Naive thymus-derived CD4-positive, alpha-beta T cell (primary cell): ENCODE data around the gene WBP2NL. TPM values are rescaled to one million over a fixed set of nuclear protein-coding genes. Genes with fewer than 3 reads are reported as not detected.
A peak's percentile ranks its signal among the peaks of the same experiment; 100 is the strongest.

Experiments used
- ATAC-seq: fragments of 150-1000 bp; cut with Tn5 transposase; 2 replicates; pipeline ENCODE4 v1.10.0; 2021; ENCODE audit warnings: mild to moderate bottlenecking, moderate library complexity
- CTCF ChIA-PET: fragments of 350-600 bp; sonication (Branson Sonifier 250); formaldehyde crosslinking; loops from one replicate; lab custom pipeline; 2021; ENCODE audit warnings: antibody characterized with exemption; lab: Charles Lee
- POLR2A ChIA-PET: fragments of 350-600 bp; sonication (Branson Sonifier 250); formaldehyde crosslinking; loops from one replicate; lab custom pipeline; 2021; ENCODE audit warnings: antibody characterized with exemption, inconsistent platforms; lab: Charles Lee
- DNase-seq, 9 donors: peaks; one replicate each; pipeline versions ENCODE4 v3.0.0 to v3.0.0-alpha.2; 2020 to 2022; ENCODE audit warnings: mixed read lengths in 1 of 9
- H3K27ac ChIP-seq: one replicate; pipeline ENCODE4 v1.7.0; 2013; ENCODE audit warnings: mild to moderate bottlenecking, low read depth, low read length, moderate library complexity
- H3K27me3 ChIP-seq, 2 donors: one replicate each; pipeline ENCODE4 v1.7.0; 2013; ENCODE audit warnings: low read length in 2 of 2, mild to moderate bottlenecking in 2 of 2, moderate library complexity in 2 of 2; ENCODE audit not compliant: control insufficient read depth in 2 of 2, insufficient read depth in 2 of 2
- H3K36me3 ChIP-seq, 3 experiments: 1 replicate in 2 of 3; 2 replicates in 1 of 3; pipeline ENCODE4 v1.7.0; 2013; ENCODE audit warnings: low read length in 3 of 3, mild to moderate bottlenecking in 3 of 3, moderate library complexity in 1 of 3; ENCODE audit not compliant: insufficient read depth in 3 of 3, control insufficient read depth in 2 of 3
- H3K4me1 ChIP-seq, 2 donors: one replicate each; pipeline ENCODE4 v1.7.0; 2013; ENCODE audit warnings: low read length in 2 of 2, mild to moderate bottlenecking in 2 of 2, moderate library complexity in 1 of 2; ENCODE audit not compliant: control insufficient read depth in 2 of 2, insufficient read depth in 2 of 2
- H3K4me3 ChIP-seq: 2 replicates; pipeline ENCODE4 v1.7.0; 2013; ENCODE audit warnings: mild to moderate bottlenecking, low read length
- H3K9me3 ChIP-seq, 3 experiments: 1 replicate in 2 of 3; 2 replicates in 1 of 3; pipeline ENCODE4 v1.7.0; 2013; ENCODE audit warnings: low read length in 3 of 3; ENCODE audit not compliant: control insufficient read depth in 2 of 3
- H3K27ac Mint-ChIP-seq, 9 donors: one replicate each; pipeline ENCODE4 v1.8.0; 2020 to 2022; ENCODE audit warnings: mixed read lengths in 9 of 9, mild to moderate bottlenecking in 8 of 9, moderate library complexity in 5 of 9, inconsistent platforms in 2 of 9
- H3K27me3 Mint-ChIP-seq, 5 donors: one replicate each; pipeline ENCODE4 v1.8.0; 2021 to 2022; ENCODE audit warnings: mixed read lengths in 5 of 5, mild to moderate bottlenecking in 1 of 5
- H3K36me3 Mint-ChIP-seq, 5 donors: one replicate each; pipeline ENCODE4 v1.8.0; 2020 to 2022; ENCODE audit warnings: mixed read lengths in 5 of 5, mild to moderate bottlenecking in 3 of 5, inconsistent platforms in 1 of 5
- H3K4me1 Mint-ChIP-seq, 7 donors: one replicate each; pipeline ENCODE4 v1.8.0; 2020 to 2022; ENCODE audit warnings: mixed read lengths in 7 of 7, mild to moderate bottlenecking in 3 of 7, inconsistent platforms in 1 of 7
- H3K4me3 Mint-ChIP-seq, 10 donors: one replicate each; pipeline ENCODE4 v1.8.0; 2020 to 2022; ENCODE audit warnings: mild to moderate bottlenecking in 10 of 10, mixed read lengths in 10 of 10, moderate library complexity in 6 of 10, inconsistent platforms in 2 of 10
- H3K9me3 Mint-ChIP-seq, 11 donors: one replicate each; pipeline ENCODE4 v1.8.0; 2020 to 2022; ENCODE audit warnings: mixed read lengths in 11 of 11, mild to moderate bottlenecking in 4 of 11, inconsistent platforms in 1 of 11, moderate library complexity in 1 of 11
- intact Hi-C, 2 donors: fragments of 100-400 bp; cut with micrococcal nuclease; formaldehyde crosslinking; loops; one replicate each; pipeline ENCODE4 v1.15.1; 2023
- polyA plus RNA-seq, 2 donors: library from polyadenylated mRNA; unstranded; fragments of 300-500 nt; fragmentation: Illumina TruSeq; gene quantifications; one replicate each; pipeline ENCODE4 v1.2.3, GENCODE V29; 2021
- total RNA-seq, 6 experiments: library from RNA in 5 of 6; stranded (reverse) in 5 of 6; gene quantifications; 1 replicate in 5 of 6; 2 replicates in 1 of 6; pipeline ENCODE4 v1.2.3 and lab custom pipeline; 2021 to 2026

Gene WBP2NL
- total and polyA plus RNA-seq, 7 experiments from 2014 or later = 0.43 to 5.7 (median 2.7) TPM; not detected in 1

DNA sequence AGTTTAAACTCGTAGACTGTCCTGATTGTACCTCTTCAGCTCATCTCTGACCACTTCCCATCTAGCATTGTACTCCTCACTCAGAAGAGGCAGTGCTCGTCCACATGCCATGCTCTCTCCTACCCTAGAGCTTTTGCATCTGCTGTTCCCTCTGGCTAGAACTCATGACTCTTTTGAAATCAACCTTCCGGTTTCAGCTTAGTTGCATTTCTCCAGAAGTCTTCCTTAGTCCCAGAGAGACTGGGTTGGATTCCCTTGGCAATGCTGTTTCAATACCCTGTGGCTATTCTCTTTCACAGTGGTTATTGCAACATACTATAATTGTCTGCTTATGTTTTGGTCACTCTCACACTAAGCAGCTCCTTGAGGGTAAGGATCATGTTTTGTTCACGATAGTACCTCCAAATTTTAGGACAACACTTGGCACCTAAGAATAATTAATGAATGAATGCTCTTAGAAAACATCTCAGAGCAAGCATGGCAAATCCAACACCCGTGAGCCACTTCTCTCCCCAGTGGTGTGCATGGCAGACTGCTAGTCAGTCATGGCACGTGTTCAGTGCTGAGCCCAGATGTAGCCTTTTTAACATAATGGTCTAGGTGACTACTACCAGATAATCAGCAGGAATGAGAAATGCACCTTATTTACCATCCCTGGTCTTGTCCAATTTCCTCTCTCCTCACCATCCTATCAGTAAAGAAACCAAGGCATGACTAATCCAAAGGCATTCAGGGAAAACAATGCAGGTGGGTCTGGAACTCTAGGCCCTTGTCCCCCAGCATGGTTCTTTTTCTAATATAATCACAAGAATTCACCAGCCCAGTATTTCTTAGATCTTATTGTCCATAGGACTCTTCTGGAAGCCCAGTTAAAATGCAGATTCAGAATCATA lies 14.8 kb upstream of the WBP2NL start:
- ATAC-seq = no peak
- Histone ChIP-seq H3K9me3 (no peaks in the 10 kb centered on the region), H3K4me3 (no peak overlapping the region), H3K27ac (no peak overlapping the region), H3K4me1 (no peaks in the 10 kb centered on the region), H3K36me3 (no peaks in the 10 kb centered on the region), H3K27me3 (no peaks in the 10 kb centered on the region)
- DNase-seq = no peak
- Mint-ChIP-seq H3K27me3 (peaks cover 0 to 4% (median 0%) of the 10 kb centered on the region in 5 donors), H3K27ac (peak overlapping the region in 1 of 9 donors; percentile 2), H3K4me3 (no peak overlapping the region), H3K4me1 (peaks cover 0 to 1% (median 0%) of the 10 kb centered on the region in 7 donors), H3K9me3 (no peaks in the 10 kb centered on the region), H3K36me3 (no peaks in the 10 kb centered on the region)
- CTCF ChIA-PET = no interaction called here
- POLR2A ChIA-PET = no interaction called here
- intact Hi-C loops = no loop called here

DNA sequence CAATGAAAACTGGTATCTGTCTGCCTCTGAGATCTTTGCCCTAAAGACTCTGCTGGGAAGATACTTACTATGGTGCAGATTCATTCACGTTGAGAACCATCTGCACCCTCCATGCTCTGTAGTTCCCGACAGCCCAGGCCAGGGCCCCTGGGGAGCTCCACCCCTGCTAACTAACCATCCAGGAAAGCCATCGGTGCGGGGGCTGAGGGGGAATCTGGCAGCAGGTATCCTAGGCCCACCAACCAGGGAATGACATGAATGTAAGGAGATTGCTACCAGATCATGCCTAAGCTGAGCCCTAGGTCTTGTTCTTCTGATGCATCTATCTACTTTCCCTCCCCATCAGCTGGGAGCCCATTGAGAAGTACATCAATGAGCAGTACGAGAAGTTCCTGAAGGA lies 11.3 kb upstream of the WBP2NL start:
- H3K27me3 ChIP-seq = no peaks in the 10 kb centered on the region
- no peak overlapping the region for H3K27ac ChIP-seq
- no peak for DNase-seq
- Mint-ChIP-seq H3K36me3 (no peaks in the 10 kb centered on the region), H3K4me3 (no peak overlapping the region), H3K4me1 (no peaks in the 10 kb centered on the region), H3K9me3 (no peaks in the 10 kb centered on the region), H3K27me3 (peaks cover 0 to 4% (median 0%) of the 10 kb centered on the region in 5 donors), H3K27ac (no peak overlapping the region)
- no peaks in the 10 kb centered on the region for H3K36me3 ChIP-seq
- H3K4me3 ChIP-seq = no peak overlapping the region
- no peak for ATAC-seq
- no peaks in the 10 kb centered on the region for H3K9me3 ChIP-seq
- H3K4me1 ChIP-seq = no peaks in the 10 kb centered on the region
- ChIA-PET CTCF (no interaction called here), POLR2A (interaction anchor here (0.5 to 1.1 kb wide), 2 partner anchors 24 to 93 kb away, joined by 3 to 5 read pairs; no protein-coding TSS in a partner anchor)
- intact Hi-C loops = no loop called here

- no peak for DNase-seq
- ATAC-seq = no peak
- intact Hi-C loops = no loop called here
- Histone ChIP-seq H3K4me1 (no peaks in the 10 kb centered on the region), H3K4me3 (no peak overlapping the region), H3K27me3 (no peaks in the 10 kb centered on the region), H3K27ac (no peak overlapping the region), H3K36me3 (no peaks in the 10 kb centered on the region), H3K9me3 (no peaks in the 10 kb centered on the region)
- Mint-ChIP-seq H3K9me3 (no peaks in the 10 kb centered on the region), H3K27ac (no peak overlapping the region), H3K27me3 (peaks cover 0 to 4% (median 0%) of the 10 kb centered on the region in 5 donors), H3K4me1 (no peaks in the 10 kb centered on the region), H3K36me3 (no peaks in the 10 kb centered on the region), H3K4me3 (no peak overlapping the region)
- CTCF ChIA-PET = interaction anchor here (0.6 kb wide), 1 partner anchor 178 kb away, joined by 3 read pairs; no protein-coding TSS in a partner anchor
- POLR2A ChIA-PET = no interaction called here
Measured at GRCh38 chr22:41989246-41989645, 9.3 kb upstream of the WBP2NL start.

GRCh38 chr22:41991111-41991510 lies 7.5 kb upstream of the WBP2NL start:
- Histone ChIP-seq H3K4me3 (no peak overlapping the region), H3K9me3 (no peaks in the 10 kb centered on the region), H3K27ac (no peak overlapping the region), H3K27me3 (no peaks in the 10 kb centered on the region), H3K4me1 (no peaks in the 10 kb centered on the region), H3K36me3 (no peaks in the 10 kb centered on the region)
- Mint-ChIP-seq H3K4me1 (peaks cover 0 to 2% (median 0%) of the 10 kb centered on the region in 7 donors), H3K27me3 (peaks cover 0 to 4% (median 0%) of the 10 kb centered on the region in 5 donors), H3K27ac (no peak overlapping the region), H3K36me3 (peaks cover 0 to 5% (median 0%) of the 10 kb centered on the region in 5 donors), H3K9me3 (no peaks in the 10 kb centered on the region), H3K4me3 (no peak overlapping the region)
- DNase-seq (no peak), ATAC-seq (no peak)
- ChIA-PET CTCF (no interaction called here), POLR2A (no interaction called here)
- intact Hi-C loops = no loop called here

DNA sequence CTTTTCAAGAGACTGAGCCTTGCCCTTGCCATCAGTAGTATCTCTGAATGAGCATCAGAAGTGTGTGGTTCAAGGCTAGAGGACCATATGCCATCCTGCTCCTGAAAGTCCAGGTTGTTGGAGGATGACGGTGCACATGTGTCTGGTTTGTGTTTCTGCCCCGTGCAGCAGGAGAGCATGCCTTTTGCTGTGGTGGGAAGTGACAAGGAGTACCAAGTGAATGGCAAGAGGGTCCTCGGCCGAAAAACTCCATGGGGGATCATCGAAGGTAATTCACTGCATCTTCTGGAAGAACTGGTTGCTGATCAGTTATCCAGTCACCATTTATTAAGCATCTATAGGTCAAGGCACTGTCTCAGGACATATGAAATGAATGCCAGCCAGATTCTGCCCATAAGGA lies 6.1 kb upstream of the WBP2NL start:
- no peaks in the 10 kb centered on the region for H3K9me3 Mint-ChIP-seq
- Histone ChIP-seq H3K9me3 (no peaks in the 10 kb centered on the region), H3K4me3 (no peak overlapping the region), H3K36me3 (no peaks in the 10 kb centered on the region), H3K27me3 (no peaks in the 10 kb centered on the region), H3K4me1 (no peaks in the 10 kb centered on the region), H3K27ac (no peak overlapping the region)
- peaks cover 0 to 4% (median 2%) of the 10 kb centered on the region in 7 donors for H3K4me1 Mint-ChIP-seq
- ATAC-seq = no peak
- ChIA-PET POLR2A (interaction anchor here (1.0 kb wide), 1 partner anchor 86 kb away, joined by 3 read pairs; the partner anchor contains the start of gene SMDT1), CTCF (no interaction called here)
- H3K36me3 Mint-ChIP-seq = peaks cover 0 to 5% (median 0%) of the 10 kb centered on the region in 5 donors
- intact Hi-C loops = no loop called here
- no peak overlapping the region for H3K27ac Mint-ChIP-seq
- H3K4me3 Mint-ChIP-seq = no peak overlapping the region
- no peak for DNase-seq
- peaks cover 0 to 9% (median 0%) of the 10 kb centered on the region in 5 donors for H3K27me3 Mint-ChIP-seq

DNA sequence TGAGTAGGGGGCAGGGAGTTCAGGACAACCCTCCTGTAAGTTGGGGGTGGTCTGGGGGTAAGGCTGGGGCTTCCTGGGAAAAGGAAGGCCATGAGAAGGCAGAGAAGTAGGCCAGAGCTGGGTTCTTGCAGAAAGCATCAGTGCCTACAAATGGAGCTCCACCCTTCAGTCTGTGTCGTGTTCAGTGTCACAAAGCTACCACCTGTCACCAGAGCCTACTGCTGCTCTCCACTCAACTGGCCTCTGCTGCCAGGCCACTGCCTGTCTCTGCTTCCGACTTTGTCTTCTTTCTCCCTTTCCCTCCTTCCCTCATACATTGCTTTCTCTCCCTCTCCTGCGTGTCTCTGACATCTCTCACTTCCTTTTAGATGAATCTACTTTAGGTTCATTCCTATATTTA lies 3.4 kb upstream of the WBP2NL start:
- peaks cover 9 to 26% (median 21%) of the 10 kb centered on the region in 7 donors for H3K4me1 Mint-ChIP-seq
- H3K4me3 Mint-ChIP-seq = no peak overlapping the region
- H3K27me3 Mint-ChIP-seq = peaks cover 0 to 9% (median 0%) of the 10 kb centered on the region in 5 donors
- Histone ChIP-seq H3K9me3 (no peaks in the 10 kb centered on the region), H3K4me3 (no peak overlapping the region), H3K27ac (no peak overlapping the region), H3K4me1 (peaks cover 6 to 7% of the 10 kb centered on the region in 2 donors), H3K27me3 (no peaks in the 10 kb centered on the region), H3K36me3 (no peaks in the 10 kb centered on the region)
- ATAC-seq = no peak
- ChIA-PET POLR2A (no interaction called here), CTCF (interaction anchor here (0.5 kb wide), 1 partner anchor 707 kb away, joined by 6 read pairs; no protein-coding TSS in a partner anchor)
- intact Hi-C loops = no loop called here
- H3K27ac Mint-ChIP-seq = peak overlapping the region in 2 of 9 donors; percentile 15 to 25
- peaks cover 0 to 21% (median 0%) of the 10 kb centered on the region in 5 donors for H3K36me3 Mint-ChIP-seq
- peaks cover 0 to 9% (median 2%) of the 10 kb centered on the region in 11 donors for H3K9me3 Mint-ChIP-seq
- DNase-seq = no peak
